ENCODE data around the gene NPTX1.

Gene NPTX1

GRCh38 chr17:80458016-80458415 lies 18.4 kb downstream of the NPTX1 start:
- no peak for DNase-seq (ENCODE audit: low spot score)

- DNase-seq (ENCODE audit: low spot score) = no peak
These were observed 19.1 kb downstream of the NPTX1 start for GRCh38 chr17:80457236-80457856.

GRCh38 chr17:80456465-80457235 lies 19.8 kb downstream of the NPTX1 start:
- no peak for DNase-seq (ENCODE audit: low spot score)

DNA sequence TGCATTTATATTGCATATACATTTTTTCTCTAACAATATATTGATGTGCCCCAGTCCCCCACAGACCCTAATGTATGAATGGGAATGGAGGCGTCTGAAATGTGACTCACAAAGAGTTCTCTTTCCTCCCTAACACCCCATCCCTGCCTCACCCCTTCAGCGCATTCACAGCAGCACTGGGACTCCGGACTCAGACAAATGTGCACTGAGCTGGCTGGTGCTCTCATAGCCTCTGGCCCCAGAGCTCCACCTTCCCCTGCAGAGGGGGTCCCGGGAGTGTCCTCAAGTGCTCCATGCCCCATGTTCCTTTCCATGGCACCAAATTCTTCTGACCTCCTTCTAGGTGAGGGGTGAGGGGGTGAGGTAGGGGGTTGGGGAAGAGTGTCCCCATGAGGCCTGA lies 20.6 kb downstream of the NPTX1 start:
- no peak for DNase-seq (ENCODE audit: low spot score)

GRCh38 chr17:80455336-80455710 lies 21.1 kb downstream of the NPTX1 start:
- peak; percentile 66 for DNase-seq (ENCODE audit: low spot score)

- peak; percentile 97 for DNase-seq (ENCODE audit: low spot score)
These were observed 21.7 kb downstream of the NPTX1 start for GRCh38 chr17:80454557-80455335.

- DNase-seq (ENCODE audit: low spot score) = no peak
These were observed 22.3 kb downstream of the NPTX1 start for GRCh38 chr17:80453998-80454556.

DNA sequence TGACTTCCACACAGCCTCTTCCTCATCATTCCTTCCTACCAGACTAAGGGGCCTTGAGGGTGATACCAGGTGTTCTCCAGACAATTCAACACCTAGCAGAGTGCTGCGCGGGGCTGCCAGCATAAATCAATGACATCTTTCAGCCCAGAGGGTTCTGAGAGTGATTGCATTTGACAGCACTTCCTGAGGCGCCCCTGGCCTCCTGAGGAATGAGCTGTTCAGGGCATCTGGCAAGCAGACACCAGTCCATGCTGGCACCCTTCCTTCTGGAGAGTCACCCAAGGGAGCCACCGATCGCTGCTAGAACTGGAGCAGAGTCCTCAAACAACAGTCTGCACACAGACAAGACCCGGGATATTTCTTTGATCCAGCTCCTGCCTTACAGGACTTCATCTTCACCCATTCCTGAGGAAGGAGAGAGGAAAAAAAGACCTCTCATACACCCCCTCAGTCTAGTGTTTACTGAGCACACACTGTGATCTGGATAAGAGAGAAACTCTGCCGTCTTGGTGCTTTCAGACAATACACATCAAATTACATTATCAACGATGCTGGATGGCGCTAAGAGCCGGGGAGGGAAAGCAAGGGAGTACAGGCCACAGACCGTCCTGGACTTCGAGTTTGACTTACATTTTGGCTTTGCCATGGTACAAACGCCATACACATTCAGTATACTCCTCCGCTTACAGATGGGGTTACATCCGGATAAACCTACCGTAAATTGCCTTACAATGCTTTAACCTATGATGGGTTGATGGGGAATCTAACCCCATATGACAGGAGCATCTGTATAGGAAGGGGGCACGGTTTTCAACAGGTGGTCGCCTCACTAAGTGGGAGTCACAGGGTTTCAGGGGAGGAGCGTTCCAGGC lies 23.0 kb downstream of the NPTX1 start:
- DNase-seq (ENCODE audit: low spot score) = no peak

DNA sequence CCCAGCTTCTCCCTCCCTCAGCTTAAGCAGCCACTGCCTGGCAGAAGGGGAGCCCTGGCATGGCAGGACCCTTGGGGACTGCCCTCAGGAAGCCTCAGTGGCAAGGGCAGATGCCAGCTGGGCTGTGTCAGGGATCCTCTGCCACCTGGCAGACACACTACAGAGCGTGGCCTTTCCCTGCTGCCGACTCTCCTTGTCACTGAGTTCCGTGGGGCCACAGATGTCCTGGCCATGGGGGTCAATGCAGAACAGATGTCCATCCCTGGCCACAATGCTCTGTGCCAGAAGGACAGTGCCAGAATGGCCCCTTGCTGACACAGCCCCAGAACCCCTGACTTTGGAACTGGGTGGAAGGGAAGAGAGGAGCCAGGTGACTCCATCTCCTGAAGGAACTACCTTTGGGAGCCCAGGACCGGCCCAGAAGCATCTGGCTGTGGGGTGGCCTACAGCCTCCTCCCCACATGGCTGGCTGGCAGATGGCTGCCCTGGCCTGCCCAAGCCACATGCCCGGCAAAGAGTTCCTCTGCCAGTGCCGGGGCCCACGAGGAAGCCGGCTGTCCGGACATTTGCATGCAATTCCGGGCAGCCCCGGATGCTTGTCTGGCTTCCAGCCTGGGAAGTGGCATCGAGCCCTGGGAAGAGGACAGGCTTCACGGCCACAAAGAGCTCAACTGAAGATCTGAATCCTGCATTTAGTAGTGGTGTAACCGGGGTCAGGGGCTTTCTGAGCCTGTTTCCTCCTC lies 24.1 kb downstream of the NPTX1 start:
- DNase-seq (ENCODE audit: low spot score) = no peak

GRCh38 chr17:80451104-80451775 lies 25.2 kb downstream of the NPTX1 start:
- DNase-seq (ENCODE audit: low spot score) = no peak

DNA sequence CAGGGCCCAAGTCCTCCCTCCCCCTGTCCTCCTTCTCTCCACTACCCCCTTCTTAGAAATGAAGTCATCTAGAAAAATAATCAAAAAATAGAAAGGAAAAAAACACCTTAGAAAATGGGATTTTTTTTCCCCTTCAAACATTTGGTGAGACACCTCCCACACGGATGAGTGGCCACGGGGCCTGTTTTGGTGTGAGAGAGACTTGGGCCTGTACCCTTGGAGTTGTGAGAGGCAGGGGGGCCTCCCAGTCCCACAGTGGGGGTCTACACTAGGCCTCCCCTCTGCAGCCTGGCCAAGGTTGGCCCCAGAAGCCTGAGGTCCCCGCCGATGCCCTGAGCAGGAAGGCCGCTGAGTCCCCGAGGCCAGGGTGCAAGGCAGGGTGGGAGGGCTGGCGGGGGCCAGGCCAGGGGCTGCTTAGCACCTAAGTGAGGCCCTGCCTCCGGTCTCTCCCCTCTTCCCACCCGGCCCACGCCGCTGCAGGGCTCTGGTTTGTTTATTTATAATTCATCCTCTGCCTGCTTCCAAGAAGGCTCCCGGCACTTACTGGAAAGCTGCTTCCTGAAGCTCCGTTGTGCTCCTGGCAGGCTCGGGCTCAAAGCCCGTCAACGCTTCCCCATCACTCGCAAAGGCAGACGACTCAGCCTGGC lies 26.4 kb downstream of the NPTX1 start:
- DNase-seq (ENCODE audit: low spot score) = no peak

DNA sequence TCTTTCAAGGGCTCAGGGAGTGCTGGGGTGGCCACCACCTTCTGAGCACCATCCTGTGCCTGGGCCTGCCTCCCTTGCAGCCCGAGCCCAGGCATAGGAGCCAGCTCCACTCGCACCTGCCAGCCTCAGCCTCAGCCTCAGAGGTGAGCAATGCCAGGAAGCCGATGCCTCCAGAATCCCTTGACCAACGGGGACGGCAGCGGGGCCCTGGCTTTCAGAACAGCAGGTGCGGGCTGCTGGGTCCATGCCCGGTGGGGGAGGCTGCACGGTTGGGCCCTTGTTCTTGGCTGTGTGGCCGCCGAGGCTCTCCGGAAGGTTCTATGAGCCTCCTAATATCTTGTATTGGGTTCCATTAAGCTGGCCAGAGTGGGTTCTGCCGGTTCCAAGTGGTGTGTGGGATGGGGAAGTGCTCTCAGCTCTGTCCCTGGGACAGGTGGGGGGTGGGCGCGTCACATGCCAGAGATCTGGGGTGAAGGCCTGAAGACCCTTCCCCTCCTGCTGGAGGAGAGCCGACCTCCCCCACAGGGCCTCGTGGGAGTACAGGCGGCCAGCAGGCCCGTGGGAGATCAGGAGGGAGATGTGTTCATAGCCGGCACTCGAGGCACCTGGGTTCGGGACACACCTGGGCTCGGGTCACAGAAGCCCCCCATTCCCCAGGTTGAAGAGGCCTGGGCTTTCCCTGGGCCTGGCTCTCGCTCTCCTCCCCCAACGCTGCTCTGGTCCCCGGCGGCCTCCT lies 27.0 kb downstream of the NPTX1 start:
- no peak for DNase-seq (ENCODE audit: low spot score)

GRCh38 chr17:80447790-80448189 lies 28.6 kb downstream of the NPTX1 start:
- no peak for DNase-seq (ENCODE audit: low spot score)

DNA sequence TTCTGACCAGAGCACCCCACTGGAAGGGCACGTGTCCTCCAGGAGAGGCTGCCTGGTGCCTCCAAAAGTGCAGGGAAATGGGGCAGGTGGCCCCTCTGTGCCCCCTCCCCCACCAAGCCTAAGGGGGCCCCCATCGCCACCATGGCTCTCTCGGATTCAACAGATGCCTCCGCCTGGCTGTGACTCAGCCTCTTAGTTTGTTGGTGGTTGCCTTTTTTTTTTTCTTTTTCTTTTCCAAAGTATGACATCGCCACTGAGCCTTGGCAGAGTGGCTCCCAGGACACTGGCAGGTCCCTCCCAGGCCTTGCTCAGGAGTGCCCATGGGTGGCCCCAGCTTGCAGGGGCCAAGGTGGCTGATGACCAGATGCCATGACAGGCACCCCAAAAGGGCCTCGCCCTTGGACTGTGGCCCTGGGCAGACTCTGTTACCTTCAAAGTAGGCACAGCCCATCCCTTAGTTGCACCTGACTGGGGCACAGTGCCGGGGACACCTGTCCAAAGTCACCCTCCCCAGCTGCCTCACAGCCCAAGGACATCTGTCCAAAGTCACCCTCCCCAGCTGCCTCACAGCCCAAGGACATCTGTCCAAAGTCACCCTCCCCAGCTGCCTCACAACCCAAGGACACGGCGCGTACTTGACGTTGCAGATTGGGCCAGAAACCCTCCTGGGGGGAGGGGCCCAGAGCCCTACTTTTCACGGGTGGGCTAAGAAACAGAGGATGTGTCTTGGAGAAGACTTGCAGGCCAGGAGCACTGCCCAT lies 29.6 kb downstream of the NPTX1 start:
- DNase-seq (ENCODE audit: low spot score) = no peak

DNA sequence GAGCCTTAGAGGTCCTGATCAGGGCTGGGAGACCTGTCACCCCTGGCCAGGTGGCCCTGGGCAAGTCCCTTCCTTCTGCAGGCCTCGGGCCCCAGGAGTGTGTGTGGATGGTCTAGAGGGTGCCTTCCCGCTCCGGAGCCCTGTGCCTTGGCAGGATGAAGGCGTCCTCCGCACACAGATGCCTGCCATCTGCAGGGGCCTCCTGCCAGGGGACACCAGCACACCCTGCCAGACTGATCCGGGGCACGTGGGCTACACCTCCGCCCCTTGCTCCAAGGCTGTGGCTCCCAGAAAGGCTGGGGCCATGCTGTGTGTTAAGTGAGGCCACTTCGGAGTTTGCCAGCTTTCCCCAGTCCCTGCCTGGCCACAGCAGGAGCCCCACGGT lies 30.7 kb downstream of the NPTX1 start:
- DNase-seq (ENCODE audit: low spot score) = no peak

DNA sequence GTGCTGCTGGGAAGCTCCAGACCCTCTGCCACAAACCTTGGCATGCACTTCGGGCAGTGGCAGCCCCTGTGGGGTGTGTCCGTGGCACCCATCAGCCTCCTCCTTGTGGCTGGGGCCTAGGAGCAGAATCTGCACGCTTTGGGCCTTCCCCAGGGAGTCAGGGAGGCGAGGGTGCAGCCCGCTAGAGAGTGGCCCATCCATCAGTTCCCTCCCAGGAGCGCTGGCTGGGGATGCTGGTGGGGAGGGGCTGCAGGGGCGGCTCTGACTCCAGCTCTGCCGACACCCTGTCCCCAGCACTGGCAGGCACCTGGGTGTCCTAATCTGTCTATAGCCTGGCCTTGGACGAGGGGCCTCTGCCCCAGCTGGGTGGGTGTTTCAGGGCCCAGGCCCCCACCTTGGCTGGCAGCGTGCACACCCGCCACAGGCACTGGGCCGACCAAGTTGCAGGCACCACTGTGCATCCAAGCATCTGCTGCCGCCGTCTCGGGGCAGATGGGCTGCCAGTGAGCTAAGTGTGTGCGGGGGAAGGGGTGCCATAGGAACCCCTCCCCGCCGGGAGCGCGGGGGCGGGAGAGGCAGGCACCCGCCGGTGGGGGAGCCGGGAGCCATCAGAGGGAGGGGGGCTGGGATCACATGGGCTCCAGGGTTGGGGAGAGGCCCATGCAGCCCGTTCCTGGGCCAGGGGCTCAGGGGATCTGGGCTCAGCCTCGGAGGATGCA lies 31.2 kb downstream of the NPTX1 start:
- no peak for DNase-seq (ENCODE audit: low spot score)

GRCh38 chr17:80444644-80444979 lies 31.8 kb downstream of the NPTX1 start:
- no peak for DNase-seq (ENCODE audit: low spot score)

Data from germinal center (tissue), 1 donor.